ENCODE data around the gene KRTAP2-2.
"Not testable (repeated sequence)": the region's sequence is repeated elsewhere in the genome, so short reads cannot be mapped to it uniquely, and the experiment has no call there.

The KRTAP2-2 gene

GRCh38 chr17:41054025-41054424, 1.0 kb downstream of the KRTAP2-2 start:
- no peak for TF ChIP-seq ZFX (IDR thresholded peaks at IDR 0.05; ENCODE audit: borderline replicate concordance)
- TF ChIP-seq CTCF (IDR thresholded peaks at IDR 0.05) = no peak
- H3K27ac ChIP-seq = no peak overlapping the region

GRCh38 chr17:41052566-41052965, 2.5 kb downstream of the KRTAP2-2 start:
- H3K27ac ChIP-seq = no peak overlapping the region
- TF ChIP-seq ZFX (IDR thresholded peaks at IDR 0.05; ENCODE audit: borderline replicate concordance) = no peak

GRCh38 chr17:41049110-41049509, 5.9 kb downstream of the KRTAP2-2 start:
- no peak overlapping the region for H3K27ac ChIP-seq

GRCh38 chr17:41048441-41048840, 6.6 kb downstream of the KRTAP2-2 start:
- TF ChIP-seq CTCF (IDR thresholded peaks at IDR 0.05) (no peak), ZFX (IDR thresholded peaks at IDR 0.05; ENCODE audit: borderline replicate concordance) (no peak)
- no peak overlapping the region for H3K27ac ChIP-seq

More at GRCh38 chr17:41049110-41049509, 5.9 kb downstream of the KRTAP2-2 start:
- TF ChIP-seq ZFX (IDR thresholded peaks at IDR 0.05; ENCODE audit: borderline replicate concordance) = no peak
- no peak for TF ChIP-seq CTCF (IDR thresholded peaks at IDR 0.05)

GRCh38 chr17:41046735-41047465, 8.1 kb downstream of the KRTAP2-2 start, which contains the start of gene KRTAP2-1:
TSS of gene KRTAP2-1 (minus strand) at chr17:41047316. CDS start at chr17:41047267, 49 bp downstream.
- H3K27ac ChIP-seq = not testable (repeated sequence)

- TF ChIP-seq CTCF (IDR thresholded peaks at IDR 0.05) = no peak
- TF ChIP-seq ZFX (IDR thresholded peaks at IDR 0.05; ENCODE audit: borderline replicate concordance) = no peak
- H3K27ac ChIP-seq = no peak overlapping the region
Measured at GRCh38 chr17:41042953-41043352, 12.1 kb downstream of the KRTAP2-2 start.

GRCh38 chr17:41040783-41041571, 14.1 kb downstream of the KRTAP2-2 start, which contains the start of gene KRTAP1-1:
TSS of gene KRTAP1-1 (minus strand) at chr17:41041450. CDS start at chr17:41041397, 53 bp downstream.
- not testable (repeated sequence) for H3K27ac ChIP-seq

GRCh38 chr17:41037853-41038350, 17.1 kb downstream of the KRTAP2-2 start:
- H3K27ac ChIP-seq = no peak overlapping the region
- TF ChIP-seq ZFX (IDR thresholded peaks at IDR 0.05; ENCODE audit: borderline replicate concordance) (no peak), CTCF (IDR thresholded peaks at IDR 0.05) (no peak)

GRCh38 chr17:41034346-41034935, 20.6 kb downstream of the KRTAP2-2 start, which contains the start of gene KRTAP1-3:
TSS of gene KRTAP1-3 (minus strand) at chr17:41034874. CDS start at chr17:41034821, 53 bp downstream.
- H3K27ac ChIP-seq = not testable (repeated sequence)

All from 22Rv1 (cell line).